Activated naive CD8-positive, alpha-beta T cell treated with anti-CD3 and anti-CD28 coated beads for 36 hours (primary cell): ENCODE data around the gene CCSER1. TPM values are rescaled to one million over a fixed set of nuclear protein-coding genes. Genes with fewer than 3 reads are reported as not detected.

Experiments
- DNase-seq: peaks from one replicate; pipeline ENCODE4 v3.0.0; 2021
- H3K27ac Mint-ChIP-seq: one replicate; pipeline ENCODE4 v1.8.0; 2022; ENCODE audit warnings: mild to moderate bottlenecking, moderate library complexity, mixed read lengths
- H3K27me3 Mint-ChIP-seq: one replicate; pipeline ENCODE4 v1.8.0; 2022; ENCODE audit warnings: mild to moderate bottlenecking, mixed read lengths
- H3K36me3 Mint-ChIP-seq: one replicate; pipeline ENCODE4 v1.8.0; 2021; ENCODE audit warnings: mild to moderate bottlenecking, mixed read lengths
- H3K4me1 Mint-ChIP-seq: one replicate; pipeline ENCODE4 v1.8.0; 2021; ENCODE audit warnings: mixed read lengths
- H3K4me3 Mint-ChIP-seq: one replicate; pipeline ENCODE4 v1.8.0; 2022; ENCODE audit warnings: mild to moderate bottlenecking, moderate library complexity, mixed read lengths
- H3K9me3 Mint-ChIP-seq: one replicate; pipeline ENCODE4 v1.8.0; 2022; ENCODE audit warnings: mixed read lengths
- total RNA-seq, 2 experiments: library from RNA; stranded (reverse); gene quantifications; one replicate each; pipeline ENCODE4 v1.2.3, GENCODE V29; 2021

Gene CCSER1
- total RNA-seq, 2 experiments from 2014 or later: 0.29 to 0.42 TPM

- peaks cover 4% of the 10 kb centered on the region for H3K9me3 Mint-ChIP-seq
- H3K36me3 Mint-ChIP-seq: no peaks in the 10 kb centered on the region
- no peak overlapping the region for H3K27ac Mint-ChIP-seq
- H3K4me3 Mint-ChIP-seq: no peak overlapping the region
- H3K27me3 Mint-ChIP-seq: no peaks in the 10 kb centered on the region
- no peaks in the 10 kb centered on the region for H3K4me1 Mint-ChIP-seq
- DNase-seq: no peak
Observed at GRCh38 chr4:90960840-90961239, 833.6 kb downstream of the CCSER1 start.

GRCh38 chr4:90970021-90970420 is 842.8 kb downstream of the CCSER1 start:
- Mint-ChIP-seq H3K36me3 (no peaks in the 10 kb centered on the region), H3K4me3 (no peak overlapping the region)
- DNase-seq: no peak

GRCh38 chr4:90977726-90978125 is 850.5 kb downstream of the CCSER1 start:
- no peak for DNase-seq
- H3K27me3 Mint-ChIP-seq: no peaks in the 10 kb centered on the region
- H3K4me1 Mint-ChIP-seq: no peaks in the 10 kb centered on the region
- no peak overlapping the region for H3K4me3 Mint-ChIP-seq
- H3K9me3 Mint-ChIP-seq: peaks cover 5% of the 10 kb centered on the region
- H3K36me3 Mint-ChIP-seq: no peaks in the 10 kb centered on the region
- H3K27ac Mint-ChIP-seq: no peak overlapping the region

More at GRCh38 chr4:90970021-90970420, 842.8 kb downstream of the CCSER1 start:
- Mint-ChIP-seq H3K27me3 (no peaks in the 10 kb centered on the region), H3K4me1 (no peaks in the 10 kb centered on the region), H3K9me3 (peaks cover 11% of the 10 kb centered on the region), H3K27ac (no peak overlapping the region)

- no peak for DNase-seq
- Mint-ChIP-seq H3K27ac (no peak overlapping the region), H3K36me3 (no peaks in the 10 kb centered on the region), H3K27me3 (no peaks in the 10 kb centered on the region), H3K9me3 (peaks cover 2% of the 10 kb centered on the region), H3K4me1 (no peaks in the 10 kb centered on the region), H3K4me3 (no peak overlapping the region)
Observed at GRCh38 chr4:90979556-90979955, 852.4 kb downstream of the CCSER1 start.

- no peak overlapping the region for H3K27ac Mint-ChIP-seq
- H3K4me3 Mint-ChIP-seq: no peak overlapping the region
- H3K9me3 Mint-ChIP-seq: peaks cover 5% of the 10 kb centered on the region
- no peak for DNase-seq
- H3K4me1 Mint-ChIP-seq: no peaks in the 10 kb centered on the region
- no peaks in the 10 kb centered on the region for H3K27me3 Mint-ChIP-seq
- H3K36me3 Mint-ChIP-seq: no peaks in the 10 kb centered on the region
Observed at GRCh38 chr4:90982813-90983212, 855.6 kb downstream of the CCSER1 start.

- no peak for DNase-seq
- Mint-ChIP-seq H3K27me3 (no peaks in the 10 kb centered on the region), H3K9me3 (peaks cover 2% of the 10 kb centered on the region), H3K4me1 (no peaks in the 10 kb centered on the region), H3K4me3 (no peak overlapping the region), H3K27ac (no peak overlapping the region), H3K36me3 (no peaks in the 10 kb centered on the region)
Observed at GRCh38 chr4:90990284-90990683, 863.1 kb downstream of the CCSER1 start.

GRCh38 chr4:90992213-90992612 is 865.0 kb downstream of the CCSER1 start:
- H3K4me1 Mint-ChIP-seq: no peaks in the 10 kb centered on the region
- no peaks in the 10 kb centered on the region for H3K9me3 Mint-ChIP-seq
- no peak overlapping the region for H3K27ac Mint-ChIP-seq
- H3K27me3 Mint-ChIP-seq: no peaks in the 10 kb centered on the region
- DNase-seq: no peak
- no peaks in the 10 kb centered on the region for H3K36me3 Mint-ChIP-seq
- H3K4me3 Mint-ChIP-seq: no peak overlapping the region

- no peaks in the 10 kb centered on the region for H3K9me3 Mint-ChIP-seq
- H3K27ac Mint-ChIP-seq: no peak overlapping the region
- H3K36me3 Mint-ChIP-seq: no peaks in the 10 kb centered on the region
- no peak for DNase-seq
- no peaks in the 10 kb centered on the region for H3K4me1 Mint-ChIP-seq
- no peak overlapping the region for H3K4me3 Mint-ChIP-seq
- no peaks in the 10 kb centered on the region for H3K27me3 Mint-ChIP-seq
Observed at GRCh38 chr4:90994851-90995574, 867.8 kb downstream of the CCSER1 start.

GRCh38 chr4:90995996-90996395 is 868.8 kb downstream of the CCSER1 start:
- H3K9me3 Mint-ChIP-seq: no peaks in the 10 kb centered on the region
- no peaks in the 10 kb centered on the region for H3K4me1 Mint-ChIP-seq
- no peak overlapping the region for H3K4me3 Mint-ChIP-seq
- no peaks in the 10 kb centered on the region for H3K36me3 Mint-ChIP-seq
- no peak for DNase-seq
- no peaks in the 10 kb centered on the region for H3K27me3 Mint-ChIP-seq
- H3K27ac Mint-ChIP-seq: no peak overlapping the region

- Mint-ChIP-seq H3K27ac (no peak overlapping the region), H3K4me1 (no peaks in the 10 kb centered on the region), H3K27me3 (no peaks in the 10 kb centered on the region), H3K4me3 (no peak overlapping the region), H3K9me3 (no peaks in the 10 kb centered on the region), H3K36me3 (no peaks in the 10 kb centered on the region)
- DNase-seq: no peak
Observed at GRCh38 chr4:90996813-90997212, 869.6 kb downstream of the CCSER1 start.

- Mint-ChIP-seq H3K27me3 (no peaks in the 10 kb centered on the region), H3K4me3 (no peak overlapping the region), H3K36me3 (no peaks in the 10 kb centered on the region), H3K9me3 (no peaks in the 10 kb centered on the region), H3K4me1 (no peaks in the 10 kb centered on the region), H3K27ac (no peak overlapping the region)
- no peak for DNase-seq
Observed at GRCh38 chr4:91015861-91016260, 888.7 kb downstream of the CCSER1 start.

- no peak overlapping the region for H3K4me3 Mint-ChIP-seq
- no peaks in the 10 kb centered on the region for H3K27me3 Mint-ChIP-seq
- no peaks in the 10 kb centered on the region for H3K36me3 Mint-ChIP-seq
- no peak for DNase-seq
- no peak overlapping the region for H3K27ac Mint-ChIP-seq
- no peaks in the 10 kb centered on the region for H3K9me3 Mint-ChIP-seq
- H3K4me1 Mint-ChIP-seq: no peaks in the 10 kb centered on the region
Observed at GRCh38 chr4:91019513-91019912, 892.3 kb downstream of the CCSER1 start.

- Mint-ChIP-seq H3K27ac (no peak overlapping the region), H3K27me3 (no peaks in the 10 kb centered on the region), H3K9me3 (no peaks in the 10 kb centered on the region), H3K36me3 (no peaks in the 10 kb centered on the region), H3K4me1 (no peaks in the 10 kb centered on the region), H3K4me3 (no peak overlapping the region)
- no peak for DNase-seq
Observed at GRCh38 chr4:91025241-91026148, 898.3 kb downstream of the CCSER1 start.

- H3K4me3 Mint-ChIP-seq: no peak overlapping the region
- H3K27ac Mint-ChIP-seq: no peak overlapping the region
- no peaks in the 10 kb centered on the region for H3K27me3 Mint-ChIP-seq
- DNase-seq: no peak
- H3K9me3 Mint-ChIP-seq: no peaks in the 10 kb centered on the region
- H3K4me1 Mint-ChIP-seq: no peaks in the 10 kb centered on the region
- H3K36me3 Mint-ChIP-seq: no peaks in the 10 kb centered on the region
Observed at GRCh38 chr4:91028228-91028627, 901.0 kb downstream of the CCSER1 start.

GRCh38 chr4:91031761-91032160 is 904.6 kb downstream of the CCSER1 start:
- no peaks in the 10 kb centered on the region for H3K4me1 Mint-ChIP-seq
- H3K4me3 Mint-ChIP-seq: no peak overlapping the region
- H3K27ac Mint-ChIP-seq: no peak overlapping the region
- H3K9me3 Mint-ChIP-seq: no peaks in the 10 kb centered on the region
- no peaks in the 10 kb centered on the region for H3K27me3 Mint-ChIP-seq
- DNase-seq: no peak
- no peaks in the 10 kb centered on the region for H3K36me3 Mint-ChIP-seq
